ENCODE data around the gene SIDT1.

SIDT1 gene

GRCh38 chr3:113523241-113523640 lies 9.1 kb upstream of the SIDT1 start:
- TF ChIP-seq CTCF (IDR thresholded peaks at IDR 0.05; ENCODE audit: low read length, missing control alignments) = no peak
- DNase-seq (ENCODE audit: low read depth) = no peak
- no peak overlapping the region for H3K4me3 ChIP-seq (replicated peaks; ENCODE audit: low read depth, low read length)

- H3K4me3 ChIP-seq (replicated peaks; ENCODE audit: low read depth, low read length) = peak overlapping the region; percentile 54
- no peak for TF ChIP-seq CTCF (IDR thresholded peaks at IDR 0.05; ENCODE audit: low read length, missing control alignments)
- no peak for DNase-seq (ENCODE audit: low read depth)
Measured at GRCh38 chr3:113532698-113533533, 561 bp downstream of the SIDT1 start.

GRCh38 chr3:113533534-113533892 lies 1.2 kb downstream of the SIDT1 start:
- no peak for DNase-seq (ENCODE audit: low read depth)
- no peak for TF ChIP-seq CTCF (IDR thresholded peaks at IDR 0.05; ENCODE audit: low read length, missing control alignments)
- peak overlapping the region; percentile 40 for H3K4me3 ChIP-seq (replicated peaks; ENCODE audit: low read depth, low read length)

GRCh38 chr3:113534365-113534764 lies 2.0 kb downstream of the SIDT1 start:
- no peak for TF ChIP-seq CTCF (IDR thresholded peaks at IDR 0.05; ENCODE audit: low read length, missing control alignments)
- DNase-seq (ENCODE audit: low read depth) = no peak
- no peak overlapping the region for H3K4me3 ChIP-seq (replicated peaks; ENCODE audit: low read depth, low read length)

GRCh38 chr3:113535898-113536297 lies 3.5 kb downstream of the SIDT1 start:
- no peak overlapping the region for H3K4me3 ChIP-seq (replicated peaks; ENCODE audit: low read depth, low read length)
- TF ChIP-seq CTCF (IDR thresholded peaks at IDR 0.05; ENCODE audit: low read length, missing control alignments) = peak; percentile 21
- no peak for DNase-seq (ENCODE audit: low read depth)

GRCh38 chr3:113536627-113537101 lies 4.3 kb downstream of the SIDT1 start:
- peak; percentile 18 for DNase-seq (ENCODE audit: low read depth)
- no peak for TF ChIP-seq CTCF (IDR thresholded peaks at IDR 0.05; ENCODE audit: low read length, missing control alignments)
- H3K4me3 ChIP-seq (replicated peaks; ENCODE audit: low read depth, low read length) = no peak overlapping the region

- no peak overlapping the region for H3K4me3 ChIP-seq (replicated peaks; ENCODE audit: low read depth, low read length)
- no peak for DNase-seq (ENCODE audit: low read depth)
- TF ChIP-seq CTCF (IDR thresholded peaks at IDR 0.05; ENCODE audit: low read length, missing control alignments) = no peak
Measured at GRCh38 chr3:113537155-113537554, 4.8 kb downstream of the SIDT1 start.

All from fibroblast of pulmonary artery (primary cell).